Sigmoid colon (tissue), 7 donors: Measurements from ENCODE around the gene LARGE1. TPM values are rescaled to one million over a fixed set of nuclear protein-coding genes. Genes with fewer than 3 reads are reported as not detected.

Experiments used
- DNase-seq: peaks from one replicate; pipeline ENCODE4 v3.0.0-alpha.2; 2019
- H3K27ac ChIP-seq, 4 donors: fragments of 200-600 bp; sonication (generic); one replicate each; pipeline ENCODE4 v1.5.1; 2016 to 2019; ENCODE audit warnings: mild to moderate bottlenecking in 1 of 4
- H3K27me3 ChIP-seq, 3 donors: fragments of 200-600 bp; sonication (generic); one replicate each; pipeline ENCODE4 v1.5.1; 2019; ENCODE audit warnings: mild to moderate bottlenecking in 1 of 3
- H3K36me3 ChIP-seq, 4 donors: fragments of 200-600 bp; sonication (generic); one replicate each; pipeline ENCODE4 v1.5.1; 2016 to 2019
- H3K4me1 ChIP-seq, 4 donors: fragments of 200-600 bp; sonication (generic); one replicate each; pipeline ENCODE4 v1.5.1; 2017 to 2019
- H3K4me3 ChIP-seq, 4 donors: fragments of 200-600 bp; sonication (generic); one replicate each; pipeline ENCODE4 v1.5.1; 2017 to 2019; ENCODE audit warnings: mild to moderate bottlenecking in 2 of 4, moderate library complexity in 1 of 4
- H3K9me3 ChIP-seq, 4 donors: fragments of 200-600 bp in 3 of 4; sonication (generic) in 3 of 4; one replicate each; pipeline versions ENCODE4 v1.5.1 to v1.6.1; 2013 to 2019
- EP300 ChIP-seq, 4 donors: sonication (generic); formaldehyde crosslinking; IDR thresholded peaks; one replicate each; pipeline ENCODE4 v1.6.1; 2017; ENCODE audit warnings: antibody characterized with exemption in 4 of 4
- POLR2A ChIP-seq, 2 donors: fragments of 450-650 bp; IDR thresholded peaks; one replicate each; pipeline ENCODE4 v1.6.1; 2016; ENCODE audit warnings: antibody characterized with exemption in 2 of 2, mild to moderate bottlenecking in 2 of 2, moderate library complexity in 2 of 2
- POLR2AphosphoS5 ChIP-seq, 4 donors: sonication (generic); formaldehyde crosslinking; IDR thresholded peaks; one replicate each; pipeline ENCODE4 v1.6.1; 2017; ENCODE audit warnings: antibody characterized with exemption in 4 of 4
- WGBS, 2 donors: extraction: QIAGEN DNeasy Blood & Tissue Kit; methylation state at CpG; one replicate each; pipeline ENCODE4 v1.1.7; 2013; 5-methylcytosine and 5-hydroxymethylcytosine counted together
- intact Hi-C: fragments of 100-400 bp; cut with DNase I; formaldehyde crosslinking; loops from one replicate; pipeline ENCODE4 v1.15.1; 2023
- polyA plus RNA-seq, 3 donors: library from polyadenylated mRNA; stranded (reverse); fragments of 200-250 nt; gene quantifications; one replicate each; pipeline ENCODE4 v1.2.3, GENCODE V29; 2013
- total RNA-seq, 4 donors: library from RNA; depleted of rRNA; stranded (reverse); fragments of >200 nt; gene quantifications; one replicate each; pipeline ENCODE4 v1.1.0, GENCODE V29; 2016
- TF ChIP-seq, protein P1 (sequence below), 4 experiments: fragments of 450-650 bp in 3 of 4; fragments of 200-600 bp in 1 of 4; IDR thresholded peaks; one replicate each; pipeline ENCODE4 v1.5.1; 2016 to 2019; ENCODE audit warnings: antibody characterized with exemption in 4 of 4, mild to moderate bottlenecking in 3 of 4, moderate library complexity in 2 of 4
- donor health status: healthy with polysubstance abuse.
- donor health status: Bipolar disorder and iron deficiency.
- donor health status: healthy.

LARGE1 gene
- total and polyA plus RNA-seq, 7 donors: 5.8 to 74.4 (median 38.0) TPM

DNA sequence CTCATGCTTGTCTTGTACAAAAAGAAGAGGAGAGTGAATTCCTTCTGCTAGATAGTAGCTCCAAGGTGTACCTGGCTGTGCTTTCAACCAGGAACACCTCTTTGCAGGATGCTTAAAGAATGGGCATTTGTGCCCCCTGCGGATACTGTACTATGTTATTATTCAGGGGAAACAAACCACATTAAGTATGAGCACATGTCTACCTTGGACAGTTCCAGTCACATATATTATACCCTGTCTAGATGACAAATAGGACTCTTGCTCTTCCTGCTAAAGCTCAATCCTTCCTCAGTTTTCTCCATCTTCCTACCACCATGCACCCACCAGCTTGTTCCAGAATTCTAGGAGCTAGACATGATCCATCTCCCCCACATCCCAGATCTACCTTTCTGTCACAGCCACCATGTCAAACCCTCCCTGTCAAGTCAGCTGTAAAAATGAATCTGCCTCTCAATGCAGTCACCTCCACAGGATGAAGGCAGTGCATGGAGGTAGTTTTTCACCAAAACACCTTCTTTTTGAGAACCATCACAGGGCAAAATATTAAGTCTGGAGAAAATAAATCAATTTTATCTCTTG lies 337.4 kb downstream of the LARGE1 start:
- TF ChIP-seq EP300 (IDR thresholded peaks at IDR 0.05): no peak
- TF ChIP-seq POLR2AphosphoS5 (IDR thresholded peaks at IDR 0.05): no peak
- intact Hi-C loops: loop anchor here (10.0 kb wide), 1 partner anchor 342 kb away; the partner anchor contains the start of gene LARGE1
- no peak overlapping the region for H3K27ac ChIP-seq
- H3K27me3 ChIP-seq: no peaks in the 10 kb centered on the region
- H3K9me3 ChIP-seq: no peaks in the 10 kb centered on the region
- peaks cover 0 to 15% (median 13%) of the 10 kb centered on the region in 4 donors for H3K4me1 ChIP-seq
- no peak overlapping the region for H3K4me3 ChIP-seq
- WGBS, 2 donors: 92 to 98% methylated on average over 1 of the region's 1 CpG
- no peaks in the 10 kb centered on the region for H3K36me3 ChIP-seq
- no peak for DNase-seq

DNA sequence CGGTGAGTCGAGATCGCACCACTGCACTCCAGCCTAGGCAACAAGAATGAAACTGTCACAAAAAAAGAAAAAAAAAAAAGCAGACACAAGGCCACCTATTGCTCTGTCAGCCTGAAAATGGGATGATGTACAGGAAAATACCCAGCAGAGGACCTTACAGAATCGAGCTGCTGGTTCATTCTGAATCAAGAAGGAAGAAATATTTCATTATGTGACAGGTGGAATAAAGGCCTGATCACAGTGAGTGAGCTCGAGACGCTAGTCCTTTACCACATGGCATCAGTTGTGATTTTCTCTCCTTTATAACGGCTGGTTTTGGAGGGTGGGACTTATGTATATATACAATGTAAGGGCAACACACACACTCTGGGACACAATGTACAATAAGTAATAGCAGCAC lies 340.0 kb downstream of the LARGE1 start:
- Histone ChIP-seq H3K4me3 (no peak overlapping the region), H3K27me3 (no peaks in the 10 kb centered on the region), H3K4me1 (peaks cover 0 to 27% (median 22%) of the 10 kb centered on the region in 4 donors), H3K36me3 (no peaks in the 10 kb centered on the region), H3K9me3 (no peaks in the 10 kb centered on the region), H3K27ac (no peak overlapping the region)
- no peak for TF ChIP-seq POLR2A (IDR thresholded peaks at IDR 0.05)
- 81 to 82% methylated on average over 7 of the region's 7 CpGs for WGBS, 2 donors
- intact Hi-C loops: loop anchor here (2.0 to 10.0 kb wide), 2 partner anchors 278 to 344 kb away; partner anchors contain the start of gene LARGE1
- DNase-seq: no peak

DNA sequence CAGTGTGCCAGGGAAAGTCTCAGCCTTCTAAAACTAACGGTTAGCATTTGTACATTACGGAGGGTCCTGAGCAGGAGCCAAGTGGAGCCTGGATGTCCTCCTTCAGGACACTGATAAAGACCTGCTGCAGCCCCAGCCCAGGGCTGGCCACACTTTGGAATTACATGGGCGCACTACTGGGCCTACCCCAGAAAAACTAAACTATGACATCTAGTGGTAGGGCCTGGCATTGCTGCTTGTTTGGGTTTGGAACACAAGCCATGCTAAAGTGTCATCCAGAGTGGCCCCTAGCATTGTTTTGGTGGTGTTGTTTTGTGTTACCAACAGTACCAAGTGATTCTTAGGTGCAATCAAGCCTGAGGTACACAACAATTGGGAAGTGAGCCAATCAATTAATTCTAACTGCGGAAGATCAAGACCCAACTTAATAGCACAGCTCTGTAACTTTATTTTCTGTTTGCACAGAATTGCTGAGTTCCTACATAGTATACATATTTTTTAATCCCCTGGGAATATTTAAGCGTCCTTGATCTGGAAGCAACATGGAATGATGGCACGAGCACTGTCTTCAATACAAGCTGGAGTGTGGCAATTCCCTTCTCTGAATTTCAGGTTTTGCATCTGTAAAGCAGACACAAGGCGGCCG lies 340.7 kb downstream of the LARGE1 start:
- H3K27ac ChIP-seq: no peak overlapping the region
- intact Hi-C loops: loop anchor here (1.0 to 10.0 kb wide), 3 partner anchors 60 to 345 kb away; partner anchors contain the start of gene LARGE1
- H3K4me3 ChIP-seq: no peak overlapping the region
- 57 to 66% methylated on average over 8 of the region's 8 CpGs for WGBS, 2 donors
- H3K36me3 ChIP-seq: no peaks in the 10 kb centered on the region
- peaks cover 0 to 35% (median 28%) of the 10 kb centered on the region in 4 donors for H3K4me1 ChIP-seq
- no peaks in the 10 kb centered on the region for H3K9me3 ChIP-seq
- DNase-seq: peak; percentile 73
- no peak for TF ChIP-seq POLR2A (IDR thresholded peaks at IDR 0.05)
- TF ChIP-seq, protein P1, sequence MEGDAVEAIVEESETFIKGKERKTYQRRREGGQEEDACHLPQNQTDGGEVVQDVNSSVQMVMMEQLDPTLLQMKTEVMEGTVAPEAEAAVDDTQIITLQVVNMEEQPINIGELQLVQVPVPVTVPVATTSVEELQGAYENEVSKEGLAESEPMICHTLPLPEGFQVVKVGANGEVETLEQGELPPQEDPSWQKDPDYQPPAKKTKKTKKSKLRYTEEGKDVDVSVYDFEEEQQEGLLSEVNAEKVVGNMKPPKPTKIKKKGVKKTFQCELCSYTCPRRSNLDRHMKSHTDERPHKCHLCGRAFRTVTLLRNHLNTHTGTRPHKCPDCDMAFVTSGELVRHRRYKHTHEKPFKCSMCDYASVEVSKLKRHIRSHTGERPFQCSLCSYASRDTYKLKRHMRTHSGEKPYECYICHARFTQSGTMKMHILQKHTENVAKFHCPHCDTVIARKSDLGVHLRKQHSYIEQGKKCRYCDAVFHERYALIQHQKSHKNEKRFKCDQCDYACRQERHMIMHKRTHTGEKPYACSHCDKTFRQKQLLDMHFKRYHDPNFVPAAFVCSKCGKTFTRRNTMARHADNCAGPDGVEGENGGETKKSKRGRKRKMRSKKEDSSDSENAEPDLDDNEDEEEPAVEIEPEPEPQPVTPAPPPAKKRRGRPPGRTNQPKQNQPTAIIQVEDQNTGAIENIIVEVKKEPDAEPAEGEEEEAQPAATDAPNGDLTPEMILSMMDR (IDR thresholded peaks at IDR 0.05): peak; percentile 57 to 93 (median 85)
- TF ChIP-seq EP300 (IDR thresholded peaks at IDR 0.05): no peak
- TF ChIP-seq POLR2AphosphoS5 (IDR thresholded peaks at IDR 0.05): no peak
- no peaks in the 10 kb centered on the region for H3K27me3 ChIP-seq

DNA sequence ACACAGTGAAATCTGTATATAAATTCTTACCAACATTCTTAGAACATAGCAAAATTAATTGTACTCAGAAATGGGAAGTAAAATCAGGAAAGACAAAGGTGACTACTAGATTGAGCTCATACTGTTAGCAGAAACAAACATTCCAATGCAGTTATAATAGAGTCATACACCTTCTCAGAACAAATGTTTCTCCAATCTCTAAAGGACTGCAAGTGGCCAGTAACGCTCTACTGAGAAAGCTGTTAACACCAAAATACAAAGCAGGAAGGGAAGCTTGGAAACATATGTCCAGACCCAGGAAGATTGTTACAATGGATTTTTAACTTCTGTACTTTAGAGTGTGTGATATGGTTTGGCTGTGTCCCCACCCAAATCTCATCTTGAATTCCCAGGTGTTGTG lies 341.5 kb downstream of the LARGE1 start:
- intact Hi-C loops: loop anchor here (1.0 kb wide), 1 partner anchor 59 kb away; no protein-coding TSS in a partner anchor
- Histone ChIP-seq H3K4me3 (no peak overlapping the region), H3K9me3 (no peaks in the 10 kb centered on the region), H3K27ac (no peak overlapping the region), H3K4me1 (peaks cover 0 to 36% (median 28%) of the 10 kb centered on the region in 4 donors), H3K27me3 (no peaks in the 10 kb centered on the region), H3K36me3 (no peaks in the 10 kb centered on the region)
- TF ChIP-seq EP300 (IDR thresholded peaks at IDR 0.05): no peak
- TF ChIP-seq POLR2AphosphoS5 (IDR thresholded peaks at IDR 0.05): no peak
- TF ChIP-seq, protein P1 (IDR thresholded peaks at IDR 0.05): no peak
- no peak for TF ChIP-seq POLR2A (IDR thresholded peaks at IDR 0.05)
- DNase-seq: no peak
- 22 to 73% methylated on average over 1 of the region's 1 CpG for WGBS, 2 donors

DNA sequence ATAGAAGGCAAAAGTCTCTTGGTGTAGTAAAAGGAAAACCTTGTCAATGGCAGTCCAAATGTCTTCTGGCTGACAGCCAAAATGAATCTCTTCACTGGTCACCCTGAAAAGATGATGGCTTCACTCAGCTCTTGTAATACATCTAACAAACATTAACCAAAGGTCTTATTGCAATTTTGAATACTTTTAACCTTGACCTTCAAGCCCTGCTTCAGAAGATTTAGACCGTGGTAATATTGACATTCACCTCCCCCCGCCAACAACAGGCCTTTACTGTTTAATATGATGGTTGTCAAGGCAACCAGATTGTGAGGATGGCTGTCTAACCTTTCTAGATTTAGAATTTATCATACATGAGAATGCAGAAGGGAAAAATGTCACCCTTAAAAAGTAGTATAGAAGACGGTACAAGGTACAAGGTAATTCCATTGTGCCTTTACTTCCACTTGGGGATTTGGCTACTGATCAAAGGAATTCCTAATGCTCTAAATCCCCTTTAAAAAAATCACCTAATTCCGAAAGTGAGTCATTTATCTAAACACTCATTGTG lies 342.3 kb downstream of the LARGE1 start:
- TF ChIP-seq, protein P1 (IDR thresholded peaks at IDR 0.05): no peak
- TF ChIP-seq POLR2A (IDR thresholded peaks at IDR 0.05) (no peak), EP300 (IDR thresholded peaks at IDR 0.05) (no peak), POLR2AphosphoS5 (IDR thresholded peaks at IDR 0.05) (no peak)
- H3K4me3 ChIP-seq: no peak overlapping the region
- no peak overlapping the region for H3K27ac ChIP-seq
- DNase-seq: no peak
- intact Hi-C loops: no loop called here
- peaks cover 0 to 36% (median 28%) of the 10 kb centered on the region in 4 donors for H3K4me1 ChIP-seq
- no peaks in the 10 kb centered on the region for H3K9me3 ChIP-seq
- H3K27me3 ChIP-seq: no peaks in the 10 kb centered on the region
- WGBS, 2 donors: 21 to 61% methylated on average over 4 of the region's 4 CpGs
- no peaks in the 10 kb centered on the region for H3K36me3 ChIP-seq
